NCI-H345 treated with DMSO at 0.1 percent for 48 hours (cell line): ENCODE measurements around the gene CTXND2.
A peak's percentile ranks its signal among the peaks of the same experiment; 100 is the strongest.
"Not testable (repeated sequence)": the region's sequence is repeated elsewhere in the genome, so short reads cannot be mapped to it uniquely, and the experiment has no call there.

Experiments
- DNase-seq: peaks from one replicate; lab custom pipeline; 2025; ENCODE audit not compliant: unreplicated experiment; lab: John Stamatoyannopoulos, UW

CTXND2 gene

DNA sequence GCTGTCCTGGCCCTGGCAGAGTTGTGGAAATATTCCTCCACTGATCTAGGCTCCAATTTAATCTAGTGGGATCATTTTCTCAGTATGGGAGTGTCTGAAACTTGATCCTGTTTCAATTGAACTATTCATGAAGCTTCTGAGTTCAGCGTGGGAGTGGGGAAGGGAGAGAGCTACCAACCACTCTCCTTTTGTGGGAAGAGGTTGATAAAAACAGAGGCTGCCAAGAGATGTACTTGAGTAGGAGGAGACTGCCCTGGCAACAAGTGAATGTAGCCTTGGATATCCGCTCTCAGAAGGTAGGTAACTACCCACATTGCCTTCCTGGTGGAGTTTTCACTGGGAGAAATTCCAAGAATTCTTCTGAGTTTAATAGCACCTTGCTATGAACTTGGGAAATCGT, at the start of gene CTXND2:
CTXND2 (plus strand) TSS at position 119 of the 400 bp plus-strand sequence. CDS start 25,179 bp downstream, outside the sequence.
- no peak for DNase-seq

DNA sequence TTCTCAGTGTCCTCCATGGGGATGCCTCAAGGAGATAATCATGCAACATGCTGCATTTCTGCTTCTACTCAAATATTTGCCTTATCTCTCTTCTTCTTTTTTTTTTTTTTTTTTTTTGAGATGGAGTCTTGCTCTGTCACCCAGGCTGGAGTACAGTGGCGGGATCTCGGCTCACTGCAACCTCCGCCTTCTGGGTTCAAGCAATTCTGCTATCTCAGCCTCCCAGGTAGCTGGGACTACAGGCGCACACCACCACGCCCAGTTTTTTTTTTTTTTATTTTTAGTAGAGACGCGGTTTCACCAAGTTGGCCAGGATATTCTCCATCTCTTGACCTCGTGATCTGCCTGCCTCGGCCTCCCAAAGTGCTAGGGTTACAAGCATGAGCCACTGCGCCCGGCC, 46.1 kb upstream of the CTXND2 start:
- DNase-seq: not testable (repeated sequence)

DNA sequence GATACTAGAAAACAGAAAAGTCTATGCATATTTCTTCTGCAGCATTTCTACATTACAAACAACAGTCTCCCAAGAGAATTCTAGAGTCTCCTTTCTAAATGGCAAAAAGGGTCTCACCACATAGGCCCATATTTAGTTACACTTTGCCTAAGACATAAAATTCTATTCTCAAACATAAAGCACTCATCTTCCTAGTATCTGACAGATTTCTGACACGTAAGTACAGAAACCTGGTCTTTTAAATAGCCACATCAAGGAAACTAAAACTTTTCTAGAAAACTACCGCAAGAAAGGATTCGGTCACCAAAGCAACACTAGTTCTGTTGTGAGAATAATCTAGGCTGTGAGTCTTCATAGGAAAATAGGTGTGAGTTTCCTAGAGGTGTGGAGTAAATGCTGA, 45.3 kb upstream of the CTXND2 start:
- DNase-seq: no peak

DNA sequence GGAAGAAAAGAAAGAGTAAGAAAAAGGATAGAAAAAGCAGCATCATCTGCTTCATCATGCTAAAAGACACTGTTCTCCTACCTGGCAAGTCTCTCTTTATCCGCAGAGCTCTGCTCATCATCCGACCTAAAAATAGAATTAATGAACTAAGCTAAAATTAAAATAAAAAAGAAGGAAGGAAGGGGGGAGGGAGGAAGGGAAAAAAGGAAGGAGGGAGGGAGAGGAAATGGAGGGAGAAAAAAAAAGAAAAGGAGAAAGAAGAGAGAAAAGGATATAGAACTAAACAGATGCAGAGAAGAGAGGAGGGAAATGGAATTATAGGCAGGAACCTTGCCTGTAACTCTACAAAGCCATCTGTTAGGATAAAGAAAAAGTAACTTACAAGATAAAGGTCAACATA, 44.6 kb upstream of the CTXND2 start:
- no peak for DNase-seq

DNA sequence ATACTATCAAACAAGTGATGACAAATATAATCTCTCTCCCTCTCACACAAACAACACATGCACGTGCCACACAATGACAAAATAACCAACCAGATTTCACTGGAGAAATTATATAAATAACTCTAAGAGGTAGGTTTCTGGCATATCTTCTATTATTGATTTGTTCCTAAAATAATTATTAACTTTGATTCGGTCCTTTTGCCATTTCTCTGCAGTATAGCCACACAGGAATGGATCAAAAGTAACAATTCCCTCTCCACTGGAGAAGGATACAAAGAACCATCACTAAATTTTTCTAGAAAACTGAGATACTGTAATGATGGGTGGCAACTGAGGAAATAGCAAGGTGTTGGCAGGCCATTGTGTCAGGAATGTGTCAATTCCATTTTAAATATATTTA, 44.0 kb upstream of the CTXND2 start:
- no peak for DNase-seq

DNA sequence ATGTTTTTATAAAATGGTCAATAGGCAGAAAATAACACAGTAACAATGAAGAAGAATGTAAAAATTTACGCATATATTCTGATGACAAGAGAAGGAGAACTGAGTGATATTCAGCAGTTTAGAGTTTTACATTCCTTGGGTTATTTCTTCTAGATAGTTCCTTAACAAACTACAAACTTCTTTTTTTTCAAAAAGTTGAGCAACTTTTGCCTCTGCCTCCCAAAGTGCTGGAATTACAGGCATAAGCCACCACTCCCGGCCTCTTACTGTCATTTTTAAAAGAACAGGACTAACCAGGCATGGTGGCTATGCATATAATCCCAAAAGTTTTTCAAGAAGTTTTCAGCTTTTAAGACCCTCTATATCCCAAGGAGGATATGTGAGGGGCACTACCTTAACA, 43.5 kb upstream of the CTXND2 start:
- no peak for DNase-seq

DNA sequence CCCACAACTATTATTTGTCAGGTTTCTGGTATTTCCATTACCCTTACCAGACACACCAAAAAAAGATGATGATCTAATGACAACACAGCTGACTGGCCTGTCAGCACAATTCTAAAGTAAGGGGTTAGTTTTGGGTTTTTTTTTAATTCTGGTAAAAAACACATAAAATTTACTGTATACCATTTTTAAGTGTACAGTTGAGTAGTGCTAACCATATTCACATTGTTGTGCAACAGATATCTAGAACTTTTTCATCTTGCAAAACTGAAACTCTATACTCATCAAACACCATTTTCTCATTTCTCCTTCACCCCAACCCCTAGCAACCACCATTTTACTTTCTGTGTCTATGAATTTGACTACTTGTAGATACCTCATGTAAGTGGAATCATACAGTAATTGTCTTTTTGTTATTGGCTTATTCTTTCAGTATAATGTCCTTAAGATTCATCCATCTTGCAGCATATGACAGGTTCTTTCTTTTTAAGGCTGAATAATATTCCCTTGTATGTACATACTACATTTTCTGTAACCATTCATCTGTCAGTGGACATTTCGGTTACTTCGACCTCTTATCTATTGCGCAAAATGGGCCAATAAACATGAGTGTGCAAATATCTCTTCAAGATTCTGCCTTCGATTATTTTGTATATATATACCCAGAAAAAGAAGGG, 40.3 kb upstream of the CTXND2 start:
- no peak for DNase-seq

DNA sequence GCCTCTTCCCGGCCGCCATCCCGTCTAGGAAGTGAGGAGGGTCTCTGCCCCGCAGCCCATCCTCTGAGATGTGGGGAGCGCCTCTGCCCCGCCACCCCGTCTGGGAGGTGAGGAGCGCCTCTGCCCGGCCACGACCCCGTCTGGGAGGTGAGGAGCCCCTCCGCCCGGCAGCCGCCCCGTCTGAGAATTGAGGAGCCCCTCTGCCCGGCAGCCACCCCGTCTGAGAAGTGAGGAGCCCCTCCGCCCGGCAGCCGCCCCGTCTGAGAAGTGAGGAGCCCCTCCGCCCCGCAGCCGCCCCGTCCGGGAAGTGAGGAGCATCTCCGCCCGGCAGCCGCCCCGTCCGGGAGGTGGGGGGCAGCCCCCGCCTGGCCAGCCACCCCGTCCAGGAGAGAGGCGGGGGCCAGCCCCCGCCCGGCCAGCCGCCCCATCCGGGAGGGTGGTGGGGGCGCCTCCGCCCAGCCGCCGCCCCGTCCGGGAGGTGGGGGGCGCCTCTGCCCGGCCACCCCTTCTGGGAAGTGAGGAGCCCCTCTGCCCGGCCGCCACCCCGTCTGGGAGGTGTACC, 36.1 kb upstream of the CTXND2 start:
- not testable (repeated sequence) for DNase-seq

DNA sequence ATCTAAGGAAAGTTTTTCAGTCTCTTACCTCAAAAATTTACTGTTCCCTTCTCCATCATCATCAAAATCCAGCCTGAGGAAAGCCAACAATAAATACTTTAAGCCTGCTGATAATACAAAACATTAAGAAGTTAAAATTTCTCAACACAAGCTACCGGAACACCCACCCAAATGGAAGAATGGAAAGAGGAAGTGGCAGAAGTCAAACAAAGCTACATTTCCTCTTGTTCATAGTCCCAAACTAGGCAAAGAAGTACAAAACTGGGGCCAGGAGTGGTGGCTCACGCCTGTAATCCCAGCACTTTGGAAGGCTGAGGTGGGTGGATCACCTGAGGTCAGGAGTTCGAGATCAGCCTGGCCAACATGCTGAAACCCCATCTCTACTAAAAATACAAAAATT, 34.2 kb upstream of the CTXND2 start:
- DNase-seq: not testable (repeated sequence)

DNA sequence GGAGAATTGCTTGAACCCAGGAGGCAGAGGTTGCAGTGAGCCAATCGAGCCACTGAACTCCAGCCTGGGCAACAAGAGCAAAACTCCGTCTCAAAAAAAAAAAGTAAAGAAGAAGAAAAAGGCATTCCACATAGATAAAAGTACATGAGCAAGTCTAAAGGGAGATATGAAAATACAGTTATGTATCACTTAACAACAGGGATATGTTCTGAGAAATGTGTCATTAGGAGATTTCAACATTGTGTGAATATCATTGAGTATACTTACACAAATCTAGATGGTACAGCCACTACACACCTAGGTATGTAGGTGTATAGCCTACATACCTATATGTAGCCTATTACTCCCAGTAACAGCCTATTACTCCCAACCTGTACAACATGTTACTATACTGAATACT, 23.2 kb upstream of the CTXND2 start:
- no peak for DNase-seq

DNA sequence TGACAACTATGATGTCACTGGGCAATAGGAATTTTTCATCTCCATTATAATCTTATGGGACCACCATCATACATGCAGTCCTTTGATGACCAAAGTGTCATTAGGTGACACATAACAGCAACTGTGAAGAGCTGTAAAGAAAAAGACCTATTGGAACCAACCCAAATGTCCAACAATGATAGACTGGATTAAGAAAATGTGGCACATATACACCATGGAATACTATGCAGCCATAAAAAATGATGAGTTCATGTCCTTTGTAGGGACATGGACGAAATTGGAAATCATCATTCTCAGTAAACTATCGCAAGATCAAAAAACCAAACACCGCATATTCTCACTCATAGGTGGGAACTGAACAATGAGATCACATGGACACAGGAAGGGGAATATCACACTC, 22.7 kb upstream of the CTXND2 start:
- DNase-seq: not testable (repeated sequence)

DNA sequence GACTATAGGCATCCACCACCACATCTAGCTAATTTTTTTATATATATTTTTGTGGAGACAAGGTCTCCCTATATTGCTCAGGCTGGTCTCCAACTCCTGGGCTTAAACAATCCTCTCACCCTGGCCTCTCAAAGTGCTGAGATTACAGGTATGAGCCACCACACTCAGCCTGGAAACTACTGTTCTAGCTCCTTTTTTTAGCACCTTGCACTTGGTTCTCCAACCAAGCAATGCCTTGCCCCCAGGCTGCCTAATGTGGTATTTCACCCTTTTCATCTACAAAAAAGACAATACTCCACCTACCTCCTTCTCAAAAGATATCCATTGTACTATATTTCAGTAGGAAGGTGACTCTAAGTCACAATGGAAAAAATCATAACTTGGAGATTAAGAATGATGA, 17.3 kb upstream of the CTXND2 start:
- no peak for DNase-seq

DNA sequence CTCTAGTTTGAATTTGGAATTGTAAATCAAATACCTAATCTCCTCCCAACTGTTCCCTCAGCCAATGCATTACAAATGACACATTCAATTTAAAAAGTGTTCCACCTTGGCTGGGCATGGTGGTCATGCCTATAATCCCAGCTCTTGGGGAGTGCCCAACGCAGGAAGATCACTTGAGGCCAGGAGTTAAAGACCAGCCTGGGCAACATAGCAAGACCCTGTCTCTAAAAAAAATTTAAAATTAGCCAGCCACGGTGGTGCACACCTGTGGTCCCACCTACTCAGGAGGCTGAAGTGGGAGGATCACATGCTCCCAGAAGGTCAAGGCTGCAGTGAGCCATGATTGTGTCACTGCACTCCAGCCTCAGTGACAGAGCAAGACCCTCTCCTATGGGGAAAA, 14.4 kb upstream of the CTXND2 start:
- no peak for DNase-seq

DNA sequence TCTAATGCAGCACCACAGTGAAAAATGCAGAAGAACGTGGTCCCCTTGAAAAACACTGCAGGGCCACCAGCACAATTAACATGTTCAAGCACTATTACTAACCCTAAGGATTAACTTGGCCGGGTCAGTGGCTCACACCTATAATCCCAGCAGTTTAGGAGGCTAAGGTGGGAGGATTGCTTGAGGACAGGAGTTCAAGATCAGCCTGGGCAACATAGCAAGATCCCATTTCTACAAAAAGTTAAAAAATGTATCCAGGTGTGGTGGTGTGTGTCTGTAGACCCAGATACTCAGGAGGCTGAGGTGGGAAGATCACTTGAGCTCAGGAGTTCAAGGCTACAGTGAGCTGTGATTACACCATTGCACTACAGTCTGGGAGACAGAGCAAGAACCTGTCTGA, 13.4 kb upstream of the CTXND2 start:
- DNase-seq: no peak

DNA sequence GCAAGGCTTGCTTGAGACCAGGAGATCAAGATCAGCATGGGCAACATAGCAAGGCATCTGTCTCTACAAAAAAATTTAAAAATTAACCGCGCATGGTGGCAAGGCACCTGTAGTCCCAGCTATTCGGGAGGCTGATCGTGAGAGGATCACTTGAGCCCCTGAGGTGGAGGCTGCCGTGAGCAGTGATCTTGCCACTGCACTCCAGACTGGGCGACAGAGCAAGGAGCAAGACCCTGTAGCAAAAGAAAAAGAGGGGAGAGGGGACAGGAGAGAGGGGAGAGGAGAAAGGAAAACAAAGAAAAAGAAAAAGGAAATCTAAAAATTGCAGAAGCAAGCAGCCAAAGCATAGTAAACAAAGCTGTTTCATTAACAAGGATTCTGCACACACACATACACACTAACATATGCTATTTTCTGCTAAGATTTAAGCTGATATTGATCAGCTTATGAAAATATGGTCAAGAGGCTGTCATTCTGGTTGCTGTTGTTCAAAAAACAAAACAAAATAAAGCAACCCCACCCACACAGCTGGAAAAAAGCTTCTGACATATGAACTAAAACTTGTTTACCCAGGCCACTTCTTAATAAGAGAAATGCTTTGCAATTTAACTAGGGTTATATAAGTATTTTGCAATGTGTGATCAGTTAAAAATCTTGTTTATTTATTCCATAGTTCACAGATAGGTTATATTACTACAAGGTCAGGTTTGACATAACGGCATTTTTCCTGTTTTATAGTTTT, 12.3 kb upstream of the CTXND2 start:
- no peak for DNase-seq

DNA sequence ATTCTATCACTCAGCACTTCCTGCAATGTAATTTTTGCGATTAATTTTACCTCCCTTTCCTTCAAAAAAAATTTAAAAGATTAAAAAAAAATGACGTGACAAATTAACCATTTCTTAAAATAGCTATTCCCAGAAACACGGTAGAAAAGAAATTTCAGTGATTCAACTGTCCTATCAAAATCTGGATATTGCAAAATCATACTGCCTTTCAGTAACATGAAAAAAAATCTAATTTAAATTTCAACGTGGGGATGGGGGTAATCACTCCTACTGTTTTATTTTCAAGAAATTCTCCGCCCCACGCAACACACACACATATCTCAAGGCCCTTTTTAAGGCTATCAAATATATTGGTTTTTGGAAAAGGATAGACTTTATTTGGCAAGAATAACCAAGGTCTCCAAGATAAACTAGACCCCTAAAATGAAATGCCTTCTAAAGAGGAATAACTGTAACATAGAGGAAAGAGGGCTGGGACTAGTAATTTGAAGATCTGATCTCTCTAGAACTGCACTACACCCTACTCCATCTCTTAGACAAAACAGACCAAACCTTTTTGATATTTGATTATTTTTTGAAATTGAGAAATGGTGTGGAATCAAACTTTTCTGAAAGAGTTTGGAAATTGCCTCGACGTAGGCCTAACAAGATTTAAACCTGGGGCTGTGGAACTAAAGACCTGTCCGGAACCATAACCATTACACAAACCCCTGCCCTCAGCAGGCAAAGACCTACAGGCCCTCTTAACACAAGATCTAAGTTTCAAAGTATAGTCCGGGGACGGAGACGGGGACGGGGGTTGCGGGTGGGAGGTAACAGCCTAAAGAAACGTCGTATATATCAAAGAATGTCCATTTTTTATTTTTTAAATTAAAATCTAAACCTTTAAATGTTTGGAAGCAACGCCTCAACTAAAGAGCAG, 11.5 kb upstream of the CTXND2 start:
- no peak for DNase-seq

DNA sequence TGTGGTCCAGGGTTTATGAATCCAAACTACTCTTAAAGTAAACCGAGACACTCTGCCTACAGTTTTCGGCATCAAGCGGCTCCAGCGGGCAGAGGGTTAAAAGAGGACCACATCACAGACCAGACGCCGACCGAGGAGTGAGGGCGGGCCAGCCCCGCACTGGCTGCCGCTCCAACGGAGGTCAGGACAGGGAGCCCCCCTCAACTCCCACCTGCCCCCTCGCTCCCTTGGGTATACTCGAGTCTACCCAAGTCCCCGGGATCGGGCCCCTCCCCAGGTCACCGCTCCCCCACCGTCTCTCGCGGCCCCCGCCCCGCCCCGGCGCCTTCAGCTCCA, 10.8 kb upstream of the CTXND2 start:
- DNase-seq: peak; percentile 79

DNA sequence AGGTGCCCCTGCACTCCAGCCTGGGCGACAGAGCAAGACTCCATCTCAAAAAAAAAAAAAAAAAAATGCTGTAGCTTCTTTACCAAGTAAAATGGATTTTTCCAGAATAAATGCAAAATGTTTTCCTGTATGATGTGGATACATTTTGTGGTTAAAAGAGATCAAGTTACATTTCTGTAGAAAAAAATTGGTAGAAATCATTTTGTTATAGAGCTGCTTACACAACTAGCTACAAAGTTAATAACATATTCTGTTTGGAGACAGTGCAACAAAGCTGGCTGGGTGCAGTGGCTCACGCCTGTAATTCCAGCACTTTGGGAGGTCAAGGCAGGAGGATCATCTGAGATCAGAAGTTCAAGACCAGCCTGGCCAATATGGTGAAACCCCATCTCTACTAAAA, 8.0 kb upstream of the CTXND2 start:
- not testable (repeated sequence) for DNase-seq

DNA sequence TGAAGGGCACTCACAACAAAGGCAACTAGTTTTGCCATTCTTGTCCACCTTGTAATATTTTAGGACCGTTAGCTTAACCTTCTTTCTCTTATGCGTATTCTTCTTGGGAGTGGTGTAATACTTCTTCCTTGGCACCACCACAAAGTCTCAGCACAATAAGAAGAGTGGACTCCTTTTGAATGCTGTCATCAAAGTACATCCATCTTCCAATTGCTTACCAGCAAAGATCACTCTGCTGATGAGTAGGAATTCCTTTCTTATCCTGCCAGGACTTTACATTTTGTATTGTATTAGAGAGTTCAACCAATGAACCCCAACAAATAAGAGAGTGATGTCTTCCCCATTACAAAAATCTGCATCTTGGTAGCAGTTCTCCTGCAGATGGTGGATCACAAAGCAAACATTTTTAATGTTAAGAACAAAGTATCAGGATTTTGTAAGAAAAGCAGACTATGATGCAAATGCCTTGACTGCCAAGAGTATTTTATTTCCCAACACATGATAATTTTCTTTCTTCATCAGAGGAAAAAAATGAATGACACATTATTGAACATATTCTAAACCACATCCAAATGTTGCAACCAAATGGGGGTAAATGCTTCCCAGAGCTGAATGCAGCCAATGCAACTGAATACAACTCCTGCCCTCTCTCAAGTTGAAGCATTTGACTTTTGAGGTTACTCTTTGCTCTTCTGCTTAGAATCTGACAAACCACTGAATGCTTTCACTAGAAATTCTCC, 5.4 kb upstream of the CTXND2 start:
- no peak for DNase-seq

DNA sequence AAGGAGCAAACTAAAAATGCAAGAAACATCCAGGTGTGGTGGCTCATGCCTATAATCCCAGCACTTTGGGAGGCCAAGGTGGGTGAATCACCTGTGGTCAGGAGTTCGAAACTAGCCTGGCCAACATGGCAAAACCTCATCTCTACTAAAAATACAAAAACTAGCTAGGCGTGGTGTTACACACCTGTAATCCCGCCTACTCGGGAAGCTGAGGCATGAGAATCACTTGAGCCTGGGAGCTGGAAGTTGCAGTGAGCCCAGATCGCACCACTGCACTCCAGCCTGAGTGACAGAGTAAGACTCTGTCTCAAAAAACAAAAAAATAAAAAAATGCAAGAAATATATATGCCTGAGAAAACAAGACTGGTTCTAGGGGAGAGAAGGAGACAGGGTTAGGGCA, 3.8 kb upstream of the CTXND2 start:
- not testable (repeated sequence) for DNase-seq

DNA sequence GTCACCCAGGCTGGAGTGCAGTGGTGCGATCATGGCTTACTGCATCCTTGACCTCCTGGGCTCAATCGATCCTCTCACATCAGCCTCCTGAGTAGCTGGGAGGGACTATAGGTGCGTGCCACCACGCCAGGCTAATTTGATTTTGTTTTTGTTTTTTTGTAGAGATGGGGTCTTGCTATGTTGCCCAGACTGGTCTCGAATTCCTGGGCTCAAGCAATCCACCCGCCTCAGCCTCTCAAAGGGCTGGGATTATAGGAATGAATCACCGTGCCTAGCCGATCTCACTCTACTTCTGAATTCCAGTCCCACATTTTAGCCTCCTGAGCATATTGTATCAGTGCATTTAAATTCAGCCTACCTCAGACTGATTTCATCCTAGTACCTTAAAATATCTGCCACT, 1.8 kb downstream of the CTXND2 start:
- DNase-seq: no peak
